RWPE1 (cell line): ENCODE results near the gene HMGXB4.
A peak's percentile ranks its signal among the peaks of the same experiment; 100 is the strongest.

ENCODE experiments used
- CTCF ChIA-PET: fragments of 350-600 bp; sonication (Branson Sonifier 250); formaldehyde crosslinking; extraction: SDS; loops from one replicate; lab custom pipeline; 2021; lab: Yijun Ruan, JAX
- POLR2A ChIA-PET: fragments of 400-600 bp; formaldehyde crosslinking; extraction: SDS; loops from one replicate; lab custom pipeline; 2020; ENCODE audit warnings: antibody characterized with exemption; ENCODE audit not compliant: low non-redundant PET; lab: Yijun Ruan, JAX
- DNase-seq: peaks from one replicate; pipeline ENCODE4 v3.0.0; 2012; ENCODE audit warnings: low spot score
- H3K27ac ChIP-seq: fragments of 450-650 bp; 2 replicates; pipeline ENCODE4 v1.5.1; 2017
- TF ChIP-seq, protein P1 (sequence below): fragments of 450-650 bp; conservative IDR thresholded peaks from 2 replicates; pipeline ENCODE4 v1.5.1; 2017; ENCODE audit warnings: low read depth, mild to moderate bottlenecking

Gene HMGXB4

DNA sequence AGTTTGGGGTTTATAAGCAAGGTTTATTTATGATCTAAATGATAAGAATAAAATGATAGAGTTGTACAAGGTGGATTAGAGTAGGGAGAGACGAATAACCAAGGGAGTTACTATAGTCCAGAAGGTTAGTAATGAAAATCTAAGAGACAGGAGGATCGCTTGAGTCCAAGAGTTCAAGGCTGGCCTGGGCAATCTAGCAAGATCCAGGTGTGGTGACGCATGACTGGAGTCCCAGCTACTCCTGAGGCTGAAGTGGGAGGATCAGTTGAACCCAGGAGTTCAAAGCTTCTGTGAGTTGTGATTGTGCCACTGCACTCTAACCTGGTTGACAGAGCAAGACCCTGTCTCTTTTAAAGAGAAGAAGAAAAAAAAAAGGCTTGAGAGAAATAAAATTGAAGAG, 12.3 kb downstream of the HMGXB4 start:
- ChIA-PET CTCF (no interaction called here), POLR2A (no interaction called here)

DNA sequence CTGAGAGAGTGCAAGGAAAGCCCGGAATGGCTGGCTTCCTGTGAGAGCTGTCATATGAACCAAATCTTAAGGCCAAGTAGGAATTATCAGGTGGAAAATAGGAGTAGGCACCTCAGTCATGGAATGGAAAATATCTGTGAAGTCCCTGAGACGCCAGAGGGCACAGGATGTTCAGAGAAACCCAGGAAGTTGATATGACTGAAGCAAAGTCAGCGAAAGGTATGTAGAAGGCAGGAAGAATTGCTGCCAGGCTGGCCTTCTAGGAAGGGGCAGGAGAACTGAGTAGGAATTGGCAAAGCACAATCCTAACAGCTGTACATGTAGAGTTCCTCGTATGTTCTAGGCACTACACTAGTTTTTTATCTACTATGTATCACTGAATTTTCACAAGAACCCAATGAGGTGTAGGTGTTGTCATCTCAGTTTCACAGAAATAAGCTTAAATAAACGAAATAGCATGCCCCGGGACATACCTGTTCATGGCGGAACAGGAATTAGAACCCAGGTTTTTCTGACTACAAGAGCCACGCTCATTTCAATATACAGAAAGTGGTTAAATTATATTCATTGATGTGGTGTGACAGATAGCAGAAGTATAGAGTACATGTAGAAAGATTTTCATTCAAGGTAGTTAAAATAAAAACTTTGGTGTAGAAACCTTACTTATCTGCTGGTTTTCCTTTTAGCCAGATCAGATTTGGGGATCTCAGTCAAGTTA, 17.0 kb downstream of the HMGXB4 start:
- H3K27ac ChIP-seq, result no peak overlapping the region
- ChIA-PET CTCF (no interaction called here), POLR2A (no interaction called here)
- no peak for DNase-seq
- TF ChIP-seq, protein P1, sequence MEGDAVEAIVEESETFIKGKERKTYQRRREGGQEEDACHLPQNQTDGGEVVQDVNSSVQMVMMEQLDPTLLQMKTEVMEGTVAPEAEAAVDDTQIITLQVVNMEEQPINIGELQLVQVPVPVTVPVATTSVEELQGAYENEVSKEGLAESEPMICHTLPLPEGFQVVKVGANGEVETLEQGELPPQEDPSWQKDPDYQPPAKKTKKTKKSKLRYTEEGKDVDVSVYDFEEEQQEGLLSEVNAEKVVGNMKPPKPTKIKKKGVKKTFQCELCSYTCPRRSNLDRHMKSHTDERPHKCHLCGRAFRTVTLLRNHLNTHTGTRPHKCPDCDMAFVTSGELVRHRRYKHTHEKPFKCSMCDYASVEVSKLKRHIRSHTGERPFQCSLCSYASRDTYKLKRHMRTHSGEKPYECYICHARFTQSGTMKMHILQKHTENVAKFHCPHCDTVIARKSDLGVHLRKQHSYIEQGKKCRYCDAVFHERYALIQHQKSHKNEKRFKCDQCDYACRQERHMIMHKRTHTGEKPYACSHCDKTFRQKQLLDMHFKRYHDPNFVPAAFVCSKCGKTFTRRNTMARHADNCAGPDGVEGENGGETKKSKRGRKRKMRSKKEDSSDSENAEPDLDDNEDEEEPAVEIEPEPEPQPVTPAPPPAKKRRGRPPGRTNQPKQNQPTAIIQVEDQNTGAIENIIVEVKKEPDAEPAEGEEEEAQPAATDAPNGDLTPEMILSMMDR, result no peak

More for the DNA sequence above, 12.3 kb downstream of the HMGXB4 start:
- TF ChIP-seq, protein P1, result no peak
- no peak overlapping the region for H3K27ac ChIP-seq
- no peak for DNase-seq

DNA sequence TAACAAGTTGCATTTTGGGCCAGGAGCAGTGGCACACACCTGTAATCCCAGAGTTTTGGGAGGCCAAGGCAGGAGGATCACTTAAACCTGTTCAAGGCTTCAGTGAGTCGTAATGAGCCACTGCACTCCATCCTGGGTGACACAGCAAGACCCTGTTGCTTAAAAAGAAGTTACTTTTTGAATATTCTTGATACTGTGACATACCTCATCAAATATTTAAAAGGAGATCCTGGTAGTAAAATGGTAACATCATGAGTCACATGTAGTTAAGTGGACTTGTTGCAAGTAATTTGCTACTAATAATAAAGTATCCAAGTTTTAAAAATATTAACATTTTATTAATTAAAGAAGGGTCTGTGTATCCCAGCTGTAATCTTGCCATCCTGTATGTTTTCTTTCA, 18.3 kb downstream of the HMGXB4 start:
- peak; percentile 4 for DNase-seq
- TF ChIP-seq, protein P1, result no peak
- no peak overlapping the region for H3K27ac ChIP-seq
- ChIA-PET POLR2A (no interaction called here), CTCF (interaction anchor here (0.6 kb wide), 1 partner anchor 125 kb away, joined by 3 read pairs; no protein-coding TSS in a partner anchor)

DNA sequence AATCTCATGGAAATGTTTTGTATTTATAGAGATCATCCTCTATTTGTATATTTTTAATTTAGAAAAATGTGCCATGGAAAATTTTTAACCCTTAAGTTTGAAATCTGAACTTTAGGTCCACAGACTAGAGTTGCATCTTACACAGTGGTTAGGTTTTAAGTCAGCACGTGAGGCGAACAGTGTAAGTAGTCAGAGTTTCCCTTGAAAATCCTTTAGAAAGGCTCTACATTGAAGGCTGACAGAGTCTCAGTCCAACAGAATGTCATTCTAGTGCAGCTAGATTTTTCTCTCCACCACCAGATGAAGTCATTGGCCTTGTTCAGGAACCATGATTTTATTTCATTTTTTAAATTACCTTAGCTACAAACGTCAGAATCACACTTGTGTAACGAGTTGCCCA, 18.7 kb downstream of the HMGXB4 start:
- TF ChIP-seq, protein P1, result no peak
- ChIA-PET CTCF (no interaction called here), POLR2A (no interaction called here)
- no peak overlapping the region for H3K27ac ChIP-seq
- DNase-seq, result no peak

DNA sequence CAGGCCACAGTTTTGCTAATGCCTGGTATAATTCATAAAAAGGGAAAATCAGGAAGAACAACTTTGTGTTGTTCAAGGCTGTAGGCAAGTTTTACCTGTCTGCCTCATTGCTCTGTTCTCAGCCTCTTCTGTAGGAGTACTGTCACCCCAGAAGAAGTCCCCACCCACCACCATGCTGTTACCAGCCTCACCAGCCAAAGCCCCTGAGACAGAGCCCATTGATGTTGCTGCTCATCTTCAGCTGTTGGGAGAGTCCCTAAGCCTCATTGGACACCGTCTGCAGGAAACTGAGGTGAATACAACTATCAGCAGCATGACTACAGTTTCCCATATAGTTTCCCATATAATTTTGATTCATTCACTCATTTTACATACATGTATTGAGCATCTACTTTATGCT, 30.8 kb downstream of the HMGXB4 start:
- DNase-seq, result no peak
- ChIA-PET POLR2A (no interaction called here), CTCF (no interaction called here)
- no peak overlapping the region for H3K27ac ChIP-seq
- TF ChIP-seq, protein P1, result no peak

DNA sequence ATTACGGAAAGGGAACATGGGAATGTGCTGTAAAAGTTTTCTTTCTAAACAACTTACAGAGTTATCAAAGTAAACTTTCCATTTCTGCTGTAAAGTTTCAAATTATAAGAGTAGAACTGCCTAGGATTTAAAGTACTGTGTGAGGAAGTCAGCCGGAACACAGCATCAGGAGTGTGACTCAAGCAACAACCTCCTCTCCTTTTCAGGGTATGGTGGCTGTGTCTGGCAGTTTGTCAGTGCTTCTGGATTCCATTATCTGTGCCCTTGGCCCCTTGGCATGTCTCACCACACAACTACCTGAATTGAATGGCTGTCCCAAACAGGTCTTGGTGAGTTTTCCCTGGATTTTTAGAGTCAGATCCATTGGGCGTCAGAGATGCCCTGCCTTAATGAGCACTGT, 35.5 kb downstream of the HMGXB4 start:
- TF ChIP-seq, protein P1, result no peak
- ChIA-PET CTCF (no interaction called here), POLR2A (no interaction called here)
- H3K27ac ChIP-seq, result no peak overlapping the region
- DNase-seq, result no peak
